ENCODE measurements around the gene SH3RF3. TPM values are rescaled to one million over a fixed set of nuclear protein-coding genes. Genes with fewer than 3 reads are reported as not detected.

Gene SH3RF3
- total and polyA plus RNA-seq, 2 of the 13 experiments (the other 11 are each of a cell fraction or from before 2014, with no cell fraction given), result 0.04 TPM; not detected in 1

- TF ChIP-seq ZNF570 (CRISPR knock-in tag; IDR thresholded peaks at IDR 0.05; ENCODE audit: borderline replicate concordance) (no peak), JUND (CRISPR knock-in tag; IDR thresholded peaks at IDR 0.05) (no peak), ZNF382 (CRISPR knock-in tag; IDR thresholded peaks at IDR 0.05; ENCODE audit: borderline replicate concordance) (no peak), SNAI1 (CRISPR knock-in tag; IDR thresholded peaks at IDR 0.05; ENCODE audit: borderline replicate concordance) (no peak), ELF1 (CRISPR knock-in tag; IDR thresholded peaks at IDR 0.05) (no peak)
These were observed 328.4 kb downstream of the SH3RF3 start (continued) for GRCh38 chr2:109457366-109457765.

GRCh38 chr2:109457794-109458193 is 328.8 kb downstream of the SH3RF3 start:
- H3K27me3 ChIP-seq (ENCODE audit: control insufficient read depth in 1 of 2, insufficient read depth in 2 of 2, low read length in 2 of 2), result no peaks in the 10 kb centered on the region
- TF ChIP-seq, protein P1, sequence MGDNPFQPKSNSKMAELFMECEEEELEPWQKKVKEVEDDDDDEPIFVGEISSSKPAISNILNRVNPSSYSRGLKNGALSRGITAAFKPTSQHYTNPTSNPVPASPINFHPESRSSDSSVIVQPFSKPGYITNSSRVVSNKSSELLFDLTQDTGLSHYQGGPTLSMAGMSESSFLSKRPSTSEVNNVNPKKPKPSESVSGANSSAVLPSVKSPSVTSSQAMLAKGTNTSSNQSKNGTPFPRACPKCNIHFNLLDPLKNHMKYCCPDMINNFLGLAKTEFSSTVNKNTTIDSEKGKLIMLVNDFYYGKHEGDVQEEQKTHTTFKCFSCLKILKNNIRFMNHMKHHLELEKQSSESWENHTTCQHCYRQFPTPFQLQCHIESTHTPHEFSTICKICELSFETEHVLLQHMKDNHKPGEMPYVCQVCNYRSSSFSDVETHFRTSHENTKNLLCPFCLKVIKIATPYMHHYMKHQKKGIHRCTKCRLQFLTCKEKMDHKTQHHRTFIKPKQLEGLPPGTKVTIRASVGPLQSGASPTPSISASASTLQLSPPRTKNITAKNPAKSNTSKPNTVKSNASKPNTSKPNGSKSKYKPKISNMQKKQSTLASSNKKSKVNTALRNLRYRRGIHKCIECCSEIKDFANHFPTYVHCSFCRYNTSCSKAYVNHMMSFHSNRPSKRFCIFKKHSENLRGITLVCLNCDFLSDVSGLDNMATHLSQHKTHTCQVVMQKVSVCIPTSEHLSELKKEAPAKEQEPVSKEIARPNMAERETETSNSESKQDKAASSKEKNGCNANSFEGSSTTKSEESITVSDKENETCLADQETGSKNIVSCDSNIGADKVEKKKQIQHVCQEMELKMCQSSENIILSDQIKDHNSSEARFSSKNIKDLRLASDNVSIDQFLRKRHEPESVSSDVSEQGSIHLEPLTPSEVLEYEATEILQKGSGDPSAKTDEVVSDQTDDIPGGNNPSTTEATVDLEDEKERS (CRISPR knock-in tag; IDR thresholded peaks at IDR 0.05), result no peak
- TF ChIP-seq ZNF598 (CRISPR knock-in tag; IDR thresholded peaks at IDR 0.05; ENCODE audit: borderline replicate concordance) (no peak), ZNF615 (CRISPR knock-in tag; IDR thresholded peaks at IDR 0.05; ENCODE audit: borderline replicate concordance) (no peak), RFX3 (CRISPR knock-in tag; IDR thresholded peaks at IDR 0.05) (no peak), ZNF776 (CRISPR knock-in tag; IDR thresholded peaks at IDR 0.05) (no peak), FUBP1 (CRISPR knock-in tag; IDR thresholded peaks at IDR 0.05; ENCODE audit: borderline replicate concordance) (no peak), HOXA7 (CRISPR knock-in tag; IDR thresholded peaks at IDR 0.05) (no peak), CENPT (CRISPR knock-in tag; IDR thresholded peaks at IDR 0.05; ENCODE audit: low read depth) (no peak), ZNF513 (CRISPR knock-in tag; conservative IDR thresholded peaks at IDR 0.05) (no peak)
- TF ChIP-seq, protein P2, sequence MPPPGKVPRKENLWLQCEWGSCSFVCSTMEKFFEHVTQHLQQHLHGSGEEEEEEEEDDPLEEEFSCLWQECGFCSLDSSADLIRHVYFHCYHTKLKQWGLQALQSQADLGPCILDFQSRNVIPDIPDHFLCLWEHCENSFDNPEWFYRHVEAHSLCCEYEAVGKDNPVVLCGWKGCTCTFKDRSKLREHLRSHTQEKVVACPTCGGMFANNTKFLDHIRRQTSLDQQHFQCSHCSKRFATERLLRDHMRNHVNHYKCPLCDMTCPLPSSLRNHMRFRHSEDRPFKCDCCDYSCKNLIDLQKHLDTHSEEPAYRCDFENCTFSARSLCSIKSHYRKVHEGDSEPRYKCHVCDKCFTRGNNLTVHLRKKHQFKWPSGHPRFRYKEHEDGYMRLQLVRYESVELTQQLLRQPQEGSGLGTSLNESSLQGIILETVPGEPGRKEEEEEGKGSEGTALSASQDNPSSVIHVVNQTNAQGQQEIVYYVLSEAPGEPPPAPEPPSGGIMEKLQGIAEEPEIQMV (CRISPR knock-in tag; IDR thresholded peaks at IDR 0.05; ENCODE audit: low read depth), result no peak

More at GRCh38 chr2:109457794-109458193, 328.8 kb downstream of the SH3RF3 start:
- Histone ChIP-seq H3K9me3 (ENCODE audit: low read length) (no peaks in the 10 kb centered on the region), H3K36me3 (replicated peaks in 1 of 2; ENCODE audit: control insufficient read depth in 1 of 2, insufficient read depth in 2 of 2, low read length in 2 of 2) (no peaks in the 10 kb centered on the region), H3K4me3 (replicated peaks in 1 of 3; ENCODE audit: insufficient read depth in 1 of 3, low read depth in 2 of 3, low read length in 3 of 3) (no peak overlapping the region), H4K20me1 (ENCODE audit: insufficient read depth, low read length) (no peaks in the 10 kb centered on the region), H3K79me2 (ENCODE audit: insufficient read depth, low read length) (no peaks in the 10 kb centered on the region), H3K4me2 (ENCODE audit: low read depth, low read length) (no peak overlapping the region), H3K9ac (ENCODE audit: insufficient read depth, low read depth, low read length) (no peak overlapping the region), H3K4me1 (ENCODE audit: insufficient read depth, low read length) (no peaks in the 10 kb centered on the region), H2AFZ (ENCODE audit: low read length) (no peak overlapping the region), H3K27ac (ENCODE audit: extremely low read length, insufficient read depth, low read length) (no peak overlapping the region)
- intact Hi-C loops (cut with micrococcal nuclease; ENCODE audit: unreplicated experiment), result no loop called here
- CTCF ChIA-PET (ENCODE audit: low intra/inter-chr PET ratio, low total read pairs), result no interaction called here
- 35% methylated on average over 6 of the region's 7 CpGs for WGBS (ENCODE audit: low lambda C conversion rate)
- POLR2A ChIA-PET, result no interaction called here
- FAIRE-seq (no peak), ATAC-seq (peak; percentile 42; the same call in 2 of the 3 replicates), DNase-seq (ENCODE audit: low spot score) (no peak)
- BruUV-seq (replicated peaks), result no TSS peak
- in situ Hi-C loops (cut with HindIII; ENCODE audit: extremely low pct_ligation_motif_present, low pct_unique_long_range_greater_than_20kb), result no loop called here
